Activated naive CD4-positive, alpha-beta T cell treated with Interleukin-2 at 50 U/mL for 16 hours (primary cell): ENCODE measurements around the gene IFIT2.
"Not testable (repeated sequence)": the region's sequence is repeated elsewhere in the genome, so short reads cannot be mapped to it uniquely, and the experiment has no call there.

Experiments
- DNase-seq: peaks from one replicate; pipeline ENCODE4 v3.0.0-alpha.2; 2020

The IFIT2 gene

GRCh38 chr10:89309156-89310055 is 7.6 kb downstream of the IFIT2 start:
- DNase-seq: no peak

- no peak for DNase-seq
Observed at GRCh38 chr10:89310056-89310893, 8.4 kb downstream of the IFIT2 start.

GRCh38 chr10:89312973-89313372 is 11.1 kb downstream of the IFIT2 start:
- no peak for DNase-seq

- no peak for DNase-seq
Observed at GRCh38 chr10:89314676-89315075, 12.8 kb downstream of the IFIT2 start.

- not testable (repeated sequence) for DNase-seq
Observed at GRCh38 chr10:89318047-89318446, 16.2 kb downstream of the IFIT2 start.

GRCh38 chr10:89325081-89325480 is 23.2 kb downstream of the IFIT2 start:
- DNase-seq: not testable (repeated sequence)

- DNase-seq: not testable (repeated sequence)
Observed at GRCh38 chr10:89325856-89326255, 24.0 kb downstream of the IFIT2 start.

GRCh38 chr10:89327803-89328441 is 26.1 kb downstream of the IFIT2 start, which contains the start of gene IFIT3:
Gene IFIT3, plus strand, starts transcription at chr10:89327997. Its CDS starts 77 bp downstream, at chr10:89328074.
- DNase-seq: no peak

- DNase-seq: no peak
Observed at GRCh38 chr10:89329151-89329550, 27.3 kb downstream of the IFIT2 start.

- not testable (repeated sequence) for DNase-seq
Observed at GRCh38 chr10:89330014-89330413, 28.2 kb downstream of the IFIT2 start.

- no peak for DNase-seq
Observed at GRCh38 chr10:89330537-89331212, 28.8 kb downstream of the IFIT2 start.

- not testable (repeated sequence) for DNase-seq
Observed at GRCh38 chr10:89331487-89332122, 29.8 kb downstream of the IFIT2 start.

- peak; percentile 17 for DNase-seq
Observed at GRCh38 chr10:89332123-89332633, 30.3 kb downstream of the IFIT2 start.

- no peak for DNase-seq
Observed at GRCh38 chr10:89335226-89335625, 33.4 kb downstream of the IFIT2 start.

GRCh38 chr10:89336241-89336640 is 34.4 kb downstream of the IFIT2 start:
- DNase-seq: no peak

- peak; percentile 29 for DNase-seq
Observed at GRCh38 chr10:89337484-89337883, 35.6 kb downstream of the IFIT2 start.

- no peak for DNase-seq
Observed at GRCh38 chr10:89338713-89339112, 36.9 kb downstream of the IFIT2 start.

GRCh38 chr10:89339875-89340274 is 38.0 kb downstream of the IFIT2 start:
- no peak for DNase-seq

GRCh38 chr10:89341649-89342048 is 39.8 kb downstream of the IFIT2 start:
- no peak for DNase-seq

- no peak for DNase-seq
Observed at GRCh38 chr10:89342206-89342958, 40.5 kb downstream of the IFIT2 start.
